Thoracic aorta (tissue), 2 donors: ENCODE measurements around the gene GMNN. TPM values are rescaled to one million over a fixed set of nuclear protein-coding genes. Genes with fewer than 3 reads are reported as not detected.

Experiments used
- ATAC-seq: fragments of 150-250 bp; one replicate; pipeline ENCODE4 v1.8.0; 2017; ENCODE audit warnings: low read depth; ENCODE audit not compliant: insufficient number of reproducible peaks, low FRiP score
- DNase-seq: peaks from one replicate; pipeline ENCODE4 v3.0.0-alpha.2; 2020; ENCODE audit warnings: low spot score
- H3K27ac ChIP-seq, 2 donors: fragments of 200-600 bp; sonication (generic); 1 replicate in 1 of 2; 2 replicates in 1 of 2; pipeline ENCODE4 v1.5.1; 2016; ENCODE audit warnings: mild to moderate bottlenecking in 2 of 2, moderate library complexity in 2 of 2
- H3K27me3 ChIP-seq: fragments of 200-600 bp; sonication (generic); replicated peaks from 2 replicates; pipeline ENCODE4 v1.6.0; 2016; ENCODE audit warnings: mild to moderate bottlenecking; ENCODE audit not compliant: insufficient read depth
- H3K36me3 ChIP-seq: fragments of 200-600 bp; sonication (generic); one replicate; pipeline ENCODE4 v1.5.1; 2016
- H3K4me1 ChIP-seq, 2 donors: fragments of 200-600 bp; sonication (generic); 1 replicate in 1 of 2; 2 replicates in 1 of 2; pipeline versions ENCODE4 v1.5.1 to v1.6.0; 2016; ENCODE audit warnings: low read depth in 2 of 2, mild to moderate bottlenecking in 1 of 2; ENCODE audit not compliant: control insufficient read depth in 1 of 2
- H3K4me3 ChIP-seq: fragments of 200-600 bp; sonication (generic); 2 replicates; pipeline ENCODE4 v1.5.1; 2016; ENCODE audit warnings: mild to moderate bottlenecking
- H3K9me3 ChIP-seq: fragments of 200-600 bp; sonication (generic); 2 replicates; pipeline ENCODE4 v1.5.1; 2016
- total RNA-seq, 2 donors: library from RNA; depleted of rRNA; stranded (reverse); fragments of >200 nt; gene quantifications; one replicate each; pipeline versions ENCODE4 v1.1.0 to v1.2.3, GENCODE V29; 2016
- TF ChIP-seq, protein P1 (sequence below): fragments of 200-600 bp; sonication (generic); IDR thresholded peaks from one replicate; pipeline ENCODE4 v1.5.1; 2019; ENCODE audit warnings: antibody characterized with exemption

Gene GMNN
- total RNA-seq, 2 donors from 2014 or later = 5.4 to 6.8 TPM

DNA sequence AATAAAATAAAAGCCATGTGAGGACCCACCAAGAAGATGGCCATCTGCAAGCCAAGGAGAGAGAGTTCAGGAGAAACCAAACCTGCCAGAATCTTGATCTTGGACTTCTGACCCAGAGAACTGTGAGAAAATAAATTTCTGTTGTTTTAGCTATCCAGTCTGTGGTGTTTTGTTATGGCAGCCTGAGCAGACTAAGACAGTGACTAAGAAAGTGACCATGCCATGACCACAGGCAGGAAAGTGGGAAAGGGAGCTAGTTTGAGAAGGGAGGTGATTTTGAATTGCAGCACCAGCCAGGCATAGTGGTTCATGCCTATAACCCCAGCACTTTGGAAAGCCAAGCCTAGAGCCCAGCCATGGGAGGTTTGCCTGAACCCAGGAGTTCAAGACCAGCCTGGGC lies 33.9 kb upstream of the GMNN start:
- Histone ChIP-seq H3K36me3 (no peaks in the 10 kb centered on the region), H3K4me3 (no peak overlapping the region)
- no peak for ATAC-seq

GRCh38 chr6:24742216-24742738 lies 32.5 kb upstream of the GMNN start:
- H3K4me1 ChIP-seq = peaks cover 0 to 9% of the 10 kb centered on the region in 2 donors
- no peaks in the 10 kb centered on the region for H3K9me3 ChIP-seq
- H3K27me3 ChIP-seq = no peaks in the 10 kb centered on the region
- no peaks in the 10 kb centered on the region for H3K36me3 ChIP-seq
- no peak overlapping the region for H3K4me3 ChIP-seq
- TF ChIP-seq, protein P1, sequence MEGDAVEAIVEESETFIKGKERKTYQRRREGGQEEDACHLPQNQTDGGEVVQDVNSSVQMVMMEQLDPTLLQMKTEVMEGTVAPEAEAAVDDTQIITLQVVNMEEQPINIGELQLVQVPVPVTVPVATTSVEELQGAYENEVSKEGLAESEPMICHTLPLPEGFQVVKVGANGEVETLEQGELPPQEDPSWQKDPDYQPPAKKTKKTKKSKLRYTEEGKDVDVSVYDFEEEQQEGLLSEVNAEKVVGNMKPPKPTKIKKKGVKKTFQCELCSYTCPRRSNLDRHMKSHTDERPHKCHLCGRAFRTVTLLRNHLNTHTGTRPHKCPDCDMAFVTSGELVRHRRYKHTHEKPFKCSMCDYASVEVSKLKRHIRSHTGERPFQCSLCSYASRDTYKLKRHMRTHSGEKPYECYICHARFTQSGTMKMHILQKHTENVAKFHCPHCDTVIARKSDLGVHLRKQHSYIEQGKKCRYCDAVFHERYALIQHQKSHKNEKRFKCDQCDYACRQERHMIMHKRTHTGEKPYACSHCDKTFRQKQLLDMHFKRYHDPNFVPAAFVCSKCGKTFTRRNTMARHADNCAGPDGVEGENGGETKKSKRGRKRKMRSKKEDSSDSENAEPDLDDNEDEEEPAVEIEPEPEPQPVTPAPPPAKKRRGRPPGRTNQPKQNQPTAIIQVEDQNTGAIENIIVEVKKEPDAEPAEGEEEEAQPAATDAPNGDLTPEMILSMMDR = no peak
- DNase-seq = no peak
- no peak overlapping the region for H3K27ac ChIP-seq
- no peak for ATAC-seq

More for the DNA sequence above, 33.9 kb upstream of the GMNN start:
- H3K27me3 ChIP-seq = no peaks in the 10 kb centered on the region
- peaks cover 0 to 9% of the 10 kb centered on the region in 2 donors for H3K4me1 ChIP-seq
- no peaks in the 10 kb centered on the region for H3K9me3 ChIP-seq
- H3K27ac ChIP-seq = no peak overlapping the region
- DNase-seq = no peak
- TF ChIP-seq, protein P1 = no peak

- Histone ChIP-seq H3K27me3 (no peaks in the 10 kb centered on the region), H3K9me3 (no peaks in the 10 kb centered on the region), H3K36me3 (no peaks in the 10 kb centered on the region), H3K27ac (peak overlapping the region; percentile 39 to 58), H3K4me3 (no peak overlapping the region), H3K4me1 (peaks cover 0 to 9% of the 10 kb centered on the region in 2 donors)
- no peak for DNase-seq
- TF ChIP-seq, protein P1 = no peak
- peak; percentile 77 for ATAC-seq
Measured at GRCh38 chr6:24743265-24743943, 31.3 kb upstream of the GMNN start.

- H3K4me3 ChIP-seq = no peak overlapping the region
- peak overlapping the region; percentile 39 to 58 for H3K27ac ChIP-seq
- ATAC-seq (no peak), DNase-seq (no peak)
- TF ChIP-seq, protein P1 = no peak
- no peaks in the 10 kb centered on the region for H3K27me3 ChIP-seq
- H3K36me3 ChIP-seq = no peaks in the 10 kb centered on the region
- H3K9me3 ChIP-seq = no peaks in the 10 kb centered on the region
- peaks cover 0 to 9% of the 10 kb centered on the region in 2 donors for H3K4me1 ChIP-seq
Measured at GRCh38 chr6:24743944-24744335, 30.8 kb upstream of the GMNN start.

GRCh38 chr6:24744911-24745310 lies 29.8 kb upstream of the GMNN start:
- Histone ChIP-seq H3K36me3 (no peaks in the 10 kb centered on the region), H3K4me3 (no peak overlapping the region), H3K9me3 (no peaks in the 10 kb centered on the region), H3K27ac (no peak overlapping the region), H3K27me3 (no peaks in the 10 kb centered on the region), H3K4me1 (peaks cover 0 to 9% of the 10 kb centered on the region in 2 donors)
- TF ChIP-seq, protein P1 = no peak
- ATAC-seq (no peak), DNase-seq (no peak)
